IPS-20b (cell line): ENCODE results near the gene MAGEA3.
"Not testable (repeated sequence)": the region's sequence is repeated elsewhere in the genome, so short reads cannot be mapped to it uniquely, and the experiment has no call there.

Experiments
- H3K27ac ChIP-seq: one replicate; pipeline ENCODE4 v1.5.1; 2013; ENCODE audit warnings: low read length
- H3K27me3 ChIP-seq: 2 replicates; pipeline ENCODE4 v1.6.1; 2013; ENCODE audit warnings: mild to moderate bottlenecking, low read length, inconsistent platforms; ENCODE audit not compliant: insufficient read depth
- H3K36me3 ChIP-seq: 2 replicates; pipeline ENCODE4 v1.6.1; 2013; ENCODE audit warnings: low read depth, mild to moderate bottlenecking, inconsistent platforms, low read length, moderate library complexity; ENCODE audit not compliant: insufficient read depth
- H3K4me1 ChIP-seq: 2 replicates; pipeline ENCODE4 v1.6.1; 2013; ENCODE audit warnings: mild to moderate bottlenecking, control low read depth, inconsistent platforms, low read length, moderate library complexity; ENCODE audit not compliant: insufficient read depth
- H3K4me3 ChIP-seq: 2 replicates; pipeline ENCODE4 v1.5.1; 2013; ENCODE audit warnings: mild to moderate bottlenecking, low read length, inconsistent platforms
- H3K9ac ChIP-seq: 2 replicates; pipeline ENCODE4 v1.6.1; 2013; ENCODE audit warnings: low read depth, mild to moderate bottlenecking, inconsistent platforms, low read length, moderate library complexity
- H3K9me3 ChIP-seq: 2 replicates; pipeline ENCODE4 v1.6.1; 2013; ENCODE audit warnings: mild to moderate bottlenecking, low read depth, low read length, inconsistent platforms; ENCODE audit not compliant: insufficient read depth

MAGEA3 gene

GRCh38 chrX:152709173-152709572, 10.6 kb downstream of the MAGEA3 start, which contains the start of gene CSAG2:
TSS of gene CSAG2 (minus strand) at chrX:152709273. CDS start at chrX:152709112, 161 bp downstream.
- not testable (repeated sequence) for H3K27ac ChIP-seq, H3K4me3 ChIP-seq, H3K4me1 ChIP-seq, H3K27me3 ChIP-seq, H3K9ac ChIP-seq, H3K9me3 ChIP-seq, H3K36me3 ChIP-seq

GRCh38 chrX:152713195-152713594, 14.6 kb downstream of the MAGEA3 start:
- H3K36me3 ChIP-seq, H3K9ac ChIP-seq, H3K4me1 ChIP-seq, H3K27me3 ChIP-seq, H3K9me3 ChIP-seq, H3K4me3 ChIP-seq, H3K27ac ChIP-seq: not testable (repeated sequence)

GRCh38 chrX:152713815-152714787, 15.5 kb downstream of the MAGEA3 start, which contains the start of gene MAGEA2B:
TSS of gene MAGEA2B (plus strand) at chrX:152714628. CDS start at chrX:152717107, 2,479 bp downstream.
- H3K36me3 ChIP-seq, H3K9me3 ChIP-seq, H3K27ac ChIP-seq, H3K27me3 ChIP-seq, H3K4me3 ChIP-seq, H3K9ac ChIP-seq, H3K4me1 ChIP-seq: not testable (repeated sequence)

GRCh38 chrX:152725409-152725808, 26.8 kb downstream of the MAGEA3 start:
- H3K4me3 ChIP-seq = no peak overlapping the region

GRCh38 chrX:152733261-152733975, 34.8 kb downstream of the MAGEA3 start, which contains the start of the genes CSAG1 and MAGEA12:
TSS of gene CSAG1 (minus strand) at chrX:152733721. CDS start at chrX:152732460, 1,261 bp downstream.
TSS of gene MAGEA12 (plus strand) at chrX:152733757. CDS start at chrX:152736162, 2,405 bp downstream.
- Histone ChIP-seq H3K27ac (no peak within 1 kb of the TSS), H3K4me1 (no peaks in the 10 kb centered on the region), H3K9ac (no peak within 1 kb of the TSS), H3K9me3 (no peaks in the 10 kb centered on the region), H3K27me3 (no peaks in the 10 kb centered on the region), H3K36me3 (no peaks in the 10 kb centered on the region), H3K4me3 (no peak within 1 kb of the TSS)

More at GRCh38 chrX:152725409-152725808, 26.8 kb downstream of the MAGEA3 start:
- Histone ChIP-seq H3K9me3 (no peaks in the 10 kb centered on the region), H3K36me3 (no peaks in the 10 kb centered on the region), H3K9ac (no peak overlapping the region), H3K4me1 (no peaks in the 10 kb centered on the region), H3K27ac (no peak overlapping the region), H3K27me3 (no peaks in the 10 kb centered on the region)

GRCh38 chrX:152734143-152734858, 35.7 kb downstream of the MAGEA3 start:
- H3K27ac ChIP-seq, H3K9ac ChIP-seq, H3K27me3 ChIP-seq, H3K4me3 ChIP-seq, H3K9me3 ChIP-seq, H3K4me1 ChIP-seq, H3K36me3 ChIP-seq: not testable (repeated sequence)

GRCh38 chrX:152735101-152735500, 36.5 kb downstream of the MAGEA3 start:
- H3K4me3 ChIP-seq = no peak overlapping the region
- no peaks in the 10 kb centered on the region for H3K4me1 ChIP-seq
- no peak overlapping the region for H3K9ac ChIP-seq
- no peaks in the 10 kb centered on the region for H3K27me3 ChIP-seq
- H3K36me3 ChIP-seq = no peaks in the 10 kb centered on the region
- no peaks in the 10 kb centered on the region for H3K9me3 ChIP-seq
- no peak overlapping the region for H3K27ac ChIP-seq

- Histone ChIP-seq H3K4me3 (no peak overlapping the region), H3K27me3 (no peaks in the 10 kb centered on the region), H3K4me1 (no peaks in the 10 kb centered on the region), H3K27ac (no peak overlapping the region), H3K36me3 (no peaks in the 10 kb centered on the region), H3K9ac (no peak overlapping the region), H3K9me3 (no peaks in the 10 kb centered on the region)
Measured at GRCh38 chrX:152735860-152736511, 37.4 kb downstream of the MAGEA3 start.

- not testable (repeated sequence) for H3K36me3 ChIP-seq, H3K4me3 ChIP-seq, H3K9ac ChIP-seq, H3K9me3 ChIP-seq, H3K27me3 ChIP-seq, H3K27ac ChIP-seq, H3K4me1 ChIP-seq
Measured at GRCh38 chrX:152736528-152736927, 37.9 kb downstream of the MAGEA3 start.

- Histone ChIP-seq H3K27ac (no peak overlapping the region), H3K9me3 (no peaks in the 10 kb centered on the region), H3K36me3 (no peaks in the 10 kb centered on the region), H3K27me3 (no peaks in the 10 kb centered on the region), H3K9ac (no peak overlapping the region), H3K4me1 (no peaks in the 10 kb centered on the region), H3K4me3 (no peak overlapping the region)
Measured at GRCh38 chrX:152738560-152738959, 40.0 kb downstream of the MAGEA3 start.
